ENCODE data around the gene DYSF.
"Not testable (repeated sequence)": the region's sequence is repeated elsewhere in the genome, so short reads cannot be mapped to it uniquely, and the experiment has no call there.

Gene DYSF

GRCh38 chr2:71618327-71619113 is 165.2 kb downstream of the DYSF start:
- DNase-seq, result peak in 1 of 2 donors; percentile 8

GRCh38 chr2:71619230-71619741 is 165.9 kb downstream of the DYSF start:
- peak in 1 of 2 donors; percentile 10 for DNase-seq

GRCh38 chr2:71620116-71620515 is 166.8 kb downstream of the DYSF start:
- peak in 1 of 2 donors; percentile 10 for DNase-seq

GRCh38 chr2:71620851-71621251 is 167.5 kb downstream of the DYSF start:
- peak in 1 of 2 donors; percentile 8 for DNase-seq

- DNase-seq, result no peak
These were observed 175.9 kb downstream of the DYSF start for GRCh38 chr2:71629273-71629672.

GRCh38 chr2:71629771-71630453 is 176.6 kb downstream of the DYSF start:
- no peak for DNase-seq

- DNase-seq, result no peak
These were observed 177.3 kb downstream of the DYSF start for GRCh38 chr2:71630454-71631328.

GRCh38 chr2:71631411-71631931 is 178.1 kb downstream of the DYSF start:
- no peak for DNase-seq

- no peak for DNase-seq
These were observed 179.7 kb downstream of the DYSF start for GRCh38 chr2:71633086-71633485.

GRCh38 chr2:71634567-71634966 is 181.2 kb downstream of the DYSF start:
- no peak for DNase-seq

- DNase-seq, result no peak
These were observed 182.4 kb downstream of the DYSF start for GRCh38 chr2:71635798-71636197.

- no peak for DNase-seq
These were observed 183.8 kb downstream of the DYSF start for GRCh38 chr2:71637168-71637567.

- DNase-seq, result no peak
These were observed 184.4 kb downstream of the DYSF start for GRCh38 chr2:71637736-71638135.

- no peak for DNase-seq
These were observed 186.4 kb downstream of the DYSF start for GRCh38 chr2:71639735-71640134.

GRCh38 chr2:71640489-71640888 is 187.1 kb downstream of the DYSF start:
- DNase-seq, result no peak

- DNase-seq, result no peak
These were observed 190.5 kb downstream of the DYSF start for GRCh38 chr2:71643674-71644357.

GRCh38 chr2:71646028-71646427 is 192.7 kb downstream of the DYSF start:
- DNase-seq, result no peak

- DNase-seq, result no peak
These were observed 194.0 kb downstream of the DYSF start for GRCh38 chr2:71647356-71647755.

- DNase-seq, result no peak
These were observed 202.1 kb downstream of the DYSF start for GRCh38 chr2:71655498-71655897.

GRCh38 chr2:71658256-71658655 is 204.9 kb downstream of the DYSF start:
- not testable (repeated sequence) for DNase-seq

GRCh38 chr2:71658771-71659170 is 205.4 kb downstream of the DYSF start:
- no peak for DNase-seq

- no peak for DNase-seq
These were observed 206.6 kb downstream of the DYSF start for GRCh38 chr2:71659868-71660518.
